ENCODE results near the gene PDK2.

GRCh38 chr17:50153650-50154575, 58.8 kb downstream of the PDK2 start:
- TF ChIP-seq BACH2 (CRISPR knock-in tag; IDR thresholded peaks at IDR 0.05; ENCODE audit: borderline replicate concordance) (no peak), POU6F1 (CRISPR knock-in tag; IDR thresholded peaks at IDR 0.05; ENCODE audit: borderline replicate concordance, low read depth) (no peak)

Data from SK-N-SH treated with all-trans-retinoic acid at 6 μM for 48 hours (cell line).